H1 (cell line): ENCODE data around the gene MAN2A1. TPM values are rescaled to one million over a fixed set of nuclear protein-coding genes. Genes with fewer than 3 reads are reported as not detected.
A peak's percentile ranks its signal among the peaks of the same experiment; 100 is the strongest.

Experiments used
- CTCF ChIA-PET: fragments of 300-600 bp; sonication (Branson Sonifier 250); formaldehyde crosslinking; loops from one replicate; lab custom pipeline; 2021; ENCODE audit not compliant: partially characterized antibody; lab: Charles Lee
- POLR2A ChIA-PET: fragments of 300-600 bp; sonication (Branson Sonifier 250); formaldehyde crosslinking; loops from one replicate; lab custom pipeline; 2021; ENCODE audit warnings: inconsistent platforms; ENCODE audit not compliant: partially characterized antibody; lab: Charles Lee
- DNase-seq, 2 experiments: peaks; one replicate each; pipeline versions ENCODE4 v3.0.0 to v3.0.0-alpha.2; 2010 to 2022; ENCODE audit warnings: low spot score in 2 of 2, low read depth in 1 of 2, mixed read lengths in 1 of 2
- FAIRE-seq: peaks from 2 replicates; lab custom pipeline; 2011; peaks lifted over from hg19 to GRCh38; lab: Jason Lieb, UNC
- H2AFZ ChIP-seq: 2 replicates; pipeline ENCODE4 v1.8.1; 2012; ENCODE audit warnings: low read length, inconsistent platforms
- H2AK5ac ChIP-seq: 2 replicates; pipeline ENCODE4 v1.6.1; 2013; ENCODE audit warnings: low read depth, low read length
- H2BK120ac ChIP-seq: replicated peaks from 2 replicates; pipeline ENCODE3; 2013; ENCODE audit warnings: low read depth, low read length, inconsistent platforms
- H2BK12ac ChIP-seq: 2 replicates; pipeline ENCODE4 v1.6.1; 2013; ENCODE audit warnings: low read depth, low read length
- H2BK15ac ChIP-seq: 2 replicates; pipeline ENCODE4 v1.6.1; 2013; ENCODE audit warnings: low read length
- H2BK20ac ChIP-seq: 2 replicates; pipeline ENCODE4 v1.6.1; 2013; ENCODE audit warnings: low read length
- H2BK5ac ChIP-seq: 2 replicates; pipeline ENCODE4 v1.6.1; 2013; ENCODE audit warnings: low read depth, low read length
- H3K14ac ChIP-seq: 2 replicates; pipeline ENCODE4 v1.6.1; 2013; ENCODE audit warnings: inconsistent platforms; ENCODE audit not compliant: insufficient read length
- H3K18ac ChIP-seq: 2 replicates; pipeline ENCODE4 v1.6.1; 2013; ENCODE audit warnings: low read length; ENCODE audit errors: extremely low read depth
- H3K23ac ChIP-seq: 2 replicates; pipeline ENCODE4 v1.6.1; 2013; ENCODE audit warnings: inconsistent platforms; ENCODE audit not compliant: insufficient read length
- H3K23me2 ChIP-seq: 2 replicates; pipeline ENCODE4 v1.6.1; 2013; ENCODE audit warnings: low read depth, low read length
- H3K27ac ChIP-seq: 2 replicates; pipeline ENCODE4 v1.6.1; 2011; ENCODE audit warnings: low read depth, low read length, inconsistent platforms
- H3K27me3 ChIP-seq, 4 experiments: replicated peaks in 1 of 4; 1 replicate in 1 of 4; 2 replicates in 3 of 4; pipeline versions ENCODE4 v1.6.1 to v1.8.1; 2011 to 2013; ENCODE audit warnings: low read length in 3 of 4, mild to moderate bottlenecking in 3 of 4, inconsistent platforms in 2 of 4, mixed read lengths in 2 of 4, moderate library complexity in 1 of 4; ENCODE audit not compliant: control insufficient read depth in 3 of 4, insufficient read depth in 3 of 4; ENCODE audit errors: extremely low read depth in 1 of 4
- H3K36me3 ChIP-seq, 4 experiments: 2 replicates each; pipeline versions ENCODE4 v1.6.1 to v1.8.1; 2011 to 2013; ENCODE audit warnings: mild to moderate bottlenecking in 4 of 4, low read length in 3 of 4, moderate library complexity in 2 of 4, control low read depth in 1 of 4, inconsistent platforms in 1 of 4; ENCODE audit not compliant: insufficient read depth in 4 of 4, control insufficient read depth in 2 of 4
- H3K4ac ChIP-seq: replicated peaks from 2 replicates; pipeline ENCODE3; 2013; ENCODE audit warnings: low read length, low read depth, mixed read lengths, inconsistent platforms; ENCODE audit not compliant: insufficient read length
- H3K4me1 ChIP-seq, 4 experiments: replicated peaks in 1 of 4; 1 replicate in 1 of 4; 2 replicates in 3 of 4; pipeline versions ENCODE4 v1.6.1 to v1.8.1; 2011 to 2013; ENCODE audit warnings: low read length in 3 of 4, inconsistent platforms in 2 of 4, mixed read lengths in 1 of 4; ENCODE audit not compliant: insufficient read depth in 4 of 4, control insufficient read depth in 3 of 4
- H3K4me2 ChIP-seq, 2 experiments: 2 replicates each; pipeline versions ENCODE4 v1.6.1 to v1.8.1; 2011 to 2013; ENCODE audit warnings: low read depth in 2 of 2, low read length in 2 of 2, control low read depth in 1 of 2, inconsistent platforms in 1 of 2, mild to moderate bottlenecking in 1 of 2; ENCODE audit not compliant: insufficient read depth in 1 of 2
- H3K4me3 ChIP-seq, 4 experiments: fragments of 200-600, 300-600 bp in 1 of 4; sonication (generic), shearing (Covaris generic), sonication (Bioruptor Twin) in 1 of 4; 2 replicates each; pipeline versions ENCODE4 v1.5.1 to v1.8.1; 2011 to 2016; ENCODE audit warnings: low read length in 4 of 4, low read depth in 3 of 4, control low read depth in 2 of 4, inconsistent platforms in 2 of 4, mild to moderate bottlenecking in 2 of 4, mixed read lengths in 1 of 4, moderate library complexity in 1 of 4; ENCODE audit not compliant: insufficient read depth in 2 of 4; ENCODE audit errors: extremely low read depth in 1 of 4
- H3K56ac ChIP-seq: replicated peaks from 2 replicates; pipeline ENCODE3; 2013; ENCODE audit warnings: low read depth, mild to moderate bottlenecking, mixed read lengths, low read length, inconsistent platforms; ENCODE audit not compliant: insufficient read length
- H3K79me1 ChIP-seq: 2 replicates; pipeline ENCODE4 v1.6.1; 2013; ENCODE audit warnings: low read depth, low read length, control low read depth
- H3K79me2 ChIP-seq, 2 experiments: 2 replicates each; pipeline versions ENCODE4 v1.6.1 to v1.8.1; 2012 to 2013; ENCODE audit warnings: low read length in 2 of 2, mild to moderate bottlenecking in 2 of 2, inconsistent platforms in 1 of 2; ENCODE audit not compliant: insufficient read depth in 2 of 2, control insufficient read depth in 1 of 2
- H3K9ac ChIP-seq, 4 experiments: replicated peaks in 1 of 4; 1 replicate in 1 of 4; 2 replicates in 3 of 4; pipeline versions ENCODE4 v1.6.1 to v1.8.1; 2011 to 2013; ENCODE audit warnings: low read depth in 3 of 4, low read length in 3 of 4, control low read depth in 2 of 4, mild to moderate bottlenecking in 2 of 4, moderate library complexity in 2 of 4, inconsistent platforms in 1 of 4; ENCODE audit errors: extremely low read depth in 1 of 4
- H3K9me3 ChIP-seq, 2 experiments: 2 replicates each; pipeline versions ENCODE4 v1.6.1 to v1.8.1; 2012 to 2013; ENCODE audit warnings: mild to moderate bottlenecking in 2 of 2, moderate library complexity in 2 of 2, control low read depth in 1 of 2, inconsistent platforms in 1 of 2, low read depth in 1 of 2, low read length in 1 of 2, mixed read lengths in 1 of 2; ENCODE audit not compliant: insufficient read depth in 2 of 2
- H4K20me1 ChIP-seq, 2 experiments: replicated peaks in 1 of 2; 2 replicates each; pipeline versions ENCODE3 to v1.8.1; 2011 to 2013; ENCODE audit warnings: inconsistent platforms in 2 of 2, low read length in 2 of 2, mild to moderate bottlenecking in 1 of 2; ENCODE audit not compliant: insufficient read depth in 2 of 2, control insufficient read depth in 1 of 2
- H4K5ac ChIP-seq: 2 replicates; pipeline ENCODE4 v1.6.1; 2013; ENCODE audit warnings: low read length, low read depth, mixed read lengths, inconsistent platforms; ENCODE audit not compliant: insufficient read length
- H4K8ac ChIP-seq: 2 replicates; pipeline ENCODE4 v1.8.0; 2013; ENCODE audit warnings: mild to moderate bottlenecking, moderate library complexity, low read length, inconsistent platforms; ENCODE audit not compliant: insufficient read depth; ENCODE audit errors: extremely low read depth
- H4K91ac ChIP-seq: replicated peaks from 2 replicates; pipeline ENCODE3; 2013; ENCODE audit warnings: low read length, mixed read lengths, inconsistent platforms; ENCODE audit not compliant: insufficient read length
- ASH2L ChIP-seq: fragments of 200-600, 300-600 bp; sonication (generic); IDR thresholded peaks from one replicate; pipeline ENCODE4 v1.7.1; 2017; ENCODE audit warnings: low read length
- CHD1 ChIP-seq: IDR thresholded peaks from 2 replicates; pipeline ENCODE4 v1.6.1; 2012; ENCODE audit warnings: low read depth, low read length, improper control_type of control experiment
- GABPA ChIP-seq: IDR thresholded peaks from 2 replicates; pipeline ENCODE4 v1.6.1; 2011; ENCODE audit warnings: mild to moderate bottlenecking, low read length, moderate library complexity, borderline replicate concordance; ENCODE audit not compliant: insufficient read depth
- KDM5A ChIP-seq: fragments of 200-600 bp; IDR thresholded peaks from 2 replicates; pipeline ENCODE4 v1.7.1; 2012; ENCODE audit warnings: mild to moderate bottlenecking, low read length, inconsistent platforms, mixed read lengths
- NRF1 ChIP-seq: IDR thresholded peaks from 2 replicates; pipeline ENCODE4 v1.6.1; 2011; ENCODE audit warnings: mild to moderate bottlenecking, low read depth, low read length, improper control_type of control experiment
- POLR2A ChIP-seq, 2 experiments: IDR thresholded peaks; 1 replicate in 1 of 2; 2 replicates in 1 of 2; pipeline ENCODE4 v1.6.1; 2011; ENCODE audit warnings: low read depth in 2 of 2, low read length in 2 of 2, mild to moderate bottlenecking in 2 of 2; ENCODE audit errors: control extremely low read depth in 1 of 2
- POLR2AphosphoS5 ChIP-seq: IDR thresholded peaks from 2 replicates; pipeline ENCODE4 v1.6.1; 2011; ENCODE audit warnings: low read depth, low read length
- POU5F1 ChIP-seq: IDR thresholded peaks from 2 replicates; pipeline ENCODE4 v1.6.1; 2011; ENCODE audit warnings: low read depth, mild to moderate bottlenecking, low read length, moderate library complexity
- SUZ12 ChIP-seq: fragments of 200-600 bp; sonication (generic); IDR thresholded peaks from 2 replicates; pipeline ENCODE4 v1.6.1; 2012; ENCODE audit warnings: mild to moderate bottlenecking, inconsistent platforms, low read length, moderate library complexity, mixed read lengths
- TEAD4 ChIP-seq: IDR thresholded peaks from 2 replicates; pipeline ENCODE4 v1.6.1; 2012; ENCODE audit warnings: low read depth, low read length, inconsistent platforms, mixed read lengths
- YY1 ChIP-seq: IDR thresholded peaks from 2 replicates; pipeline ENCODE4 v1.6.1; 2011; ENCODE audit warnings: low read depth, mild to moderate bottlenecking, low read length
- WGBS, 2 experiments: shearing (Covaris generic) in 1 of 2; methylation state at CpG; one replicate each; pipeline versions ENCODE4 v1.1.6 to v1.1.7; 2013 to 2015; ENCODE audit warnings: low lambda C conversion rate in 2 of 2, mixed read lengths in 2 of 2, inconsistent platforms in 1 of 2, low coverage in 1 of 2, missing lambda C conversion rate in 1 of 2; ENCODE audit not compliant: insufficient replicate concordance in 2 of 2, insufficient coverage in 1 of 2, insufficient read length in 1 of 2; ENCODE audit errors: extremely low coverage in 1 of 2, missing lambda C conversion rate in 1 of 2; 5-methylcytosine and 5-hydroxymethylcytosine counted together
- polyA plus RNA-seq, 7 experiments: library from polyadenylated mRNA; depleted of rRNA in 3 of 7; stranded (reverse) in 5 of 7; unstranded in 2 of 7; fragments of >200 nt in 5 of 7; fragments of 200-250 nt in 2 of 7; gene quantifications; 1 replicate in 5 of 7; 2 replicates in 1 of 7; 4 replicates in 1 of 7; pipeline versions ENCODE4 v1.2.1 to v1.2.3, GENCODE V29; 2011 to 2013; ENCODE audit warnings: missing spikeins in 2 of 7, mixed read lengths in 2 of 7
- total RNA-seq: library from RNA; stranded (reverse); fragmentation: NEBNext Ultra II Directional; extraction: Animal tissue kit (Norgen Biotek cat#: 25700); gene quantifications from 2 replicates; pipeline ENCODE4 v1.2.1, GENCODE V29; 2021
- TF ChIP-seq, protein P1 (sequence below): IDR thresholded peaks from 2 replicates; pipeline ENCODE4 v1.6.1; 2011; ENCODE audit warnings: low read length, improper control_type of control experiment

Gene MAN2A1
- total and polyA plus RNA-seq, 2 of the 8 experiments (the other 6 are each of a cell fraction or from before 2014, with no cell fraction given): 29.1 to 102 TPM

DNA sequence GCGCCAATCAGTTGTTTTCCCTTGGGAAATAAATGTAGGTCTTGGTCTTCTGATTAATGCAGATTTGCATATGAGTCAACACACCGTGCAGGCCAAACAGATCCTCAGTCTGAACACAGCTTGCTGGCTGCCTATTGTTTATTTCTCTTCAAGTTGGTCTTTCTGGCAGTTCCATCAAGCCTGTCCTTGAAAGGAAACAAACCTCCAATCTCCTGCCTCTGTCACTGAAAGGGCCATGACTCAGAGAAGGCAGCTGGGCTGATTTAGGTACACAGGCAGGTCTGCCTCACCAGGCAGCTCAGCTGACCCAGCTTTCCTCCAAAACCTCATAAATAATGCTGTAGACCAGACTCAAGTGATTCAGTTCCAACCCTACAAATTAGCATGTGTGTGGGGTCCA is 175.9 kb downstream of the MAN2A1 start:
- H3K18ac ChIP-seq: no peak overlapping the region
- DNase-seq: peak in 1 of 2 experiments; percentile 5
- H3K9ac ChIP-seq: no peak overlapping the region
- H2BK5ac ChIP-seq: no peak overlapping the region
- no peak overlapping the region for H3K23ac ChIP-seq
- H4K5ac ChIP-seq: no peak overlapping the region
- no peaks in the 10 kb centered on the region for H3K23me2 ChIP-seq
- H4K91ac ChIP-seq: no peak overlapping the region
- no peak overlapping the region for H3K27ac ChIP-seq
- peaks cover 0 to 1% (median 0%) of the 10 kb centered on the region in 4 experiments; a peak in 1 of 7 replicates for H3K27me3 ChIP-seq
- H2BK120ac ChIP-seq: no peak overlapping the region
- no peak overlapping the region for H3K4me3 ChIP-seq
- no peak overlapping the region for H3K4me2 ChIP-seq
- no peak overlapping the region for H2AK5ac ChIP-seq
- H3K4me1 ChIP-seq: peaks cover 0 to 4% (median under 1%) of the 10 kb centered on the region in 4 experiments; a peak in 1 of 7 replicates
- H2AFZ ChIP-seq: no peak overlapping the region
- peaks cover 0 to 33% (median 20%) of the 10 kb centered on the region in 4 experiments; a peak in 5 of 8 replicates for H3K36me3 ChIP-seq
- no peak overlapping the region for H2BK12ac ChIP-seq
- POLR2A ChIA-PET: no interaction called here
- no peak overlapping the region for H3K14ac ChIP-seq
- no peaks in the 10 kb centered on the region; the same call in 1 of the 2 replicates for H3K79me1 ChIP-seq
- FAIRE-seq: no peak
- TF ChIP-seq ASH2L: no peak
- TF ChIP-seq NRF1: no peak
- TF ChIP-seq POU5F1: no peak
- no peak for TF ChIP-seq SUZ12
- TF ChIP-seq TEAD4: no peak
- no peak for TF ChIP-seq POLR2AphosphoS5
- no peak for TF ChIP-seq GABPA
- no peak for TF ChIP-seq KDM5A
- no peak for TF ChIP-seq CHD1
- TF ChIP-seq YY1: no peak
- TF ChIP-seq, protein P1, sequence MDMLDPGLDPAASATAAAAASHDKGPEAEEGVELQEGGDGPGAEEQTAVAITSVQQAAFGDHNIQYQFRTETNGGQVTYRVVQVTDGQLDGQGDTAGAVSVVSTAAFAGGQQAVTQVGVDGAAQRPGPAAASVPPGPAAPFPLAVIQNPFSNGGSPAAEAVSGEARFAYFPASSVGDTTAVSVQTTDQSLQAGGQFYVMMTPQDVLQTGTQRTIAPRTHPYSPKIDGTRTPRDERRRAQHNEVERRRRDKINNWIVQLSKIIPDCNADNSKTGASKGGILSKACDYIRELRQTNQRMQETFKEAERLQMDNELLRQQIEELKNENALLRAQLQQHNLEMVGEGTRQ: no peak
- TF ChIP-seq POLR2A (IDR thresholded peaks at IDR 0.05; ENCODE audit: control extremely low read depth in 1 of 2, low read depth in 2 of 2, low read length in 2 of 2): no peak
- 93% methylated on average over 2 of the region's 2 CpGs; no CpG with 5 or more reads in 1 of the 2 experiments for WGBS, 2 experiments
- no peak overlapping the region for H2BK20ac ChIP-seq
- peaks cover 2% of the 10 kb centered on the region in 2 experiments for H4K20me1 ChIP-seq
- no peaks in the 10 kb centered on the region for H3K9me3 ChIP-seq
- H4K8ac ChIP-seq: no peak overlapping the region
- H3K56ac ChIP-seq: no peak overlapping the region
- CTCF ChIA-PET: interaction anchor here (0.7 to 1.8 kb wide), 2 partner anchors 50 to 467 kb away, joined by 3 to 7 read pairs; no protein-coding TSS in a partner anchor
- no peaks in the 10 kb centered on the region for H3K79me2 ChIP-seq
- no peak overlapping the region for H3K4ac ChIP-seq
- no peak overlapping the region for H2BK15ac ChIP-seq
